Stimulated activated CD4-positive, alpha-beta T cell treated with anti-CD3 and anti-CD28 coated beads, Interleukin-2, amount 100 ng/mL, for 24 hours (primary cell): ENCODE data around the gene PRKD2.
"Not testable (repeated sequence)": the region's sequence is repeated elsewhere in the genome, so short reads cannot be mapped to it uniquely, and the experiment has no call there.

Experiments
- DNase-seq, 2 donors: peaks; one replicate each; pipeline ENCODE4 v3.0.0-alpha.2; 2020

Gene PRKD2

DNA sequence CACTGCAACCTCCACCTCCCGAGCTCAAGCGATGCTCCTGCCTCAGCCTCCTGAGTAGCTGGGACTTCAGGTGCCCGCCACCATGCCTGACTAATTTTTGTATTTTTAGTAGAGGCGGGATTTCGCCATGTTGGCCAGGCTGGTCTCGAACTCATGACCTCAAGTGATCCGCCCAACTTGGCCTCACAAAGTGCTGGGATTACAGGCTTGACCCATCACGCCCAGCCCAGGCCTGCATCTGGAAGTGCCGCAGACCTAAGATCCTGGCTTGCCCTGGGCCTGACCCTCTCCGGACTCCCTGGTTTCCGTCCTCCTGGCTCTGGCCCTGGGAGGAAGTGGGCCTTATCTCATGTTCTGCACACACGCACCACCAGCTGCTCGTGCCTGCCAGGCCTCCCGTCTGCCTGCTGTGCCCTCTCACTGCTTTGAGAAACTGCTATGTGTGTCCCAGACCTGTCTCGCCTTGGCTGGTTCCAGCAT, 87.3 kb downstream of the PRKD2 start:
- DNase-seq = no peak

DNA sequence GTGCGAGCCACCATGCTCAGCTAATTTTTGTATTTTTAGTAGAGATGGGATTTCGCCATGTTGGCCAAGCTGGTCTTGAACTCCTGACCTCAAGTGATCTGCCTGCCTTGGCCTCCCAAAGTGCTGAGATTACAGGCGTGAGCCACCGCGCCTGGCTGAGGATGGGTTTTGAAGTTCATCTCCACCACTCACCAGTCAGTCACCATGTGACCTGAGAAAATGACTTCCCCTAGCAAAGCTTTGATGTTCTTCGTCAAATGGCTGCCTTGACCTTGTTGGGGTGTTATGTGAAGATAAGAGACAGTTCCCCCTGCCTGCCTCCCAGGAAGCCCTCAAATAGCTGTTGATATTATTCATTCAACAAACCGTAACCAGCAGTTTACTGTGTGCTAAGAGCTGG, 87.9 kb downstream of the PRKD2 start:
- DNase-seq = not testable (repeated sequence)

DNA sequence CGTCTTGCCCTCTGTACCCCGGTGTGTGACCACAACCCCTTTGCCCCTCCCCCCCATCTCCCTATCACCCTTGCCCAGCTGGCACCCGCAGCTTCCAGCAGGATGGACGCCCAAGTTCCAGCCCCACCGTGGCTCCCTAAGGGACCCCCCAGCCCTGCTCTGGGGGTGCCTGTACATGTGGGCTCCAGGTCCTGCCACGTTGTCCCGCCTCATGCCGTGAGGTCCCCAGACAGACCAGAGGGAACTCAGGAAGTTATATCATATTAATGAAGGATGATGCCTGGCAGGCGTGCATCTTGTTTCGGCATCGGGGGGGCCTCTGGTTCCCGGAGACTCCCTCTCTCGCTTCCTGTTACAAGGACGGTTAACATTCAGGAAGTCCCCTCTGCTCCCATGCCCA, 90.5 kb downstream of the PRKD2 start:
- no peak for DNase-seq

DNA sequence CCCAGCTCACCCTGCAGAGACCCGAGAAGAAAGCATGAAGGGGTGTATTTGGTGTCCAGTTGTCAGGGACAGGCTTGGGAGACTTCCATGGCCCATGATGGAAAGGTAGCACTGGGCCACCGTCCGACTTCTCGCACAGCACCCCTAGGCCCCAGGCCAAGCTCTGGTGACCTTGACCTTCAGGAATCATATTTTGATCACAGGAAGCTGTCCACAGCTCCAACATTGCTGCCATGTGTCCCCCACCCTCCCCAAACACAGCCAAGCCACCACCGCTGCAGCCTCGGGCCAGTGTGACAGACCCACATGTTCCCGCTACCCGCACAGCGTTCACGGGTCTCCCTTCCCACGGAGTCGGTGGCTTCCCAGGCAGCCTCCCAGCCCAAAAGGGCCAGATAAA, 91.2 kb downstream of the PRKD2 start:
- DNase-seq = no peak

DNA sequence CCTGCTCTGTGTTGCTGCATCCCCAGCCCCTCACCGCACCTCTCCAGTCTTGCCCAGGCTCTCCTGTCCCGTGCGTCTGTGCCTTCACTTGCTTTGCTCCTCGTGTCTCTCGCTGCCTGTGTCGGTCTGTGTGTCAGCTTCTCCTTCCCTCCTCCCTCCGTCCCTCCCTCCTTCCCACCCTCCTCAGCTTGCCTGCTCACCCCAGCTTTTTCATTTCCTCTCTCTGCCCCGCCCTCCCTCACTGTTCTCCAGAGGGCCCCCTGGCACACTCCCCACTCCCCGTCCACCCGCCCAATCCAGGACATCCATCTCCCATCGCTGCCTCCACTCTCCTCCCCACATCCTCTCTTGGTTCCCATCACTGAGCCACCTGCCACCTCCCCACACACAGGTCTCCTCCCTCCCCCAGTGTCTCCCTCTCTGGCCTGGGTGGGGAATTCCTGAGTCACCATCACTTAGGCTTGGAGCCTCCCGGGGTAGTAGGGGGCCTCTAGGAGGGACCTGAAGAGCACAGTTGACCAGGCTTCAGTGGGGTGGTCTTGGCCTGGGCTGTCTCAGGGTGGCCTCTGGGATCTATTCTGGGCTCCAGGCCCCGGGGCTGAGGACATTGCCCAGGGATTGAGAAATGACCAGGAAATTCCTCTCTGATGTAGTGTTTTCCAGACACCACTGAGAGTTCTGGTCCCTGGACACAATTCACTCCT, 91.8 kb downstream of the PRKD2 start, which contains the start of gene PTGIR:
PTGIR (minus strand) TSS at position 132 of the 704 bp plus-strand sequence. CDS start 864 bp downstream, outside the sequence.
- peak; percentile 41 to 58 for DNase-seq
